ENCODE data around the gene CRYAB.

DNA sequence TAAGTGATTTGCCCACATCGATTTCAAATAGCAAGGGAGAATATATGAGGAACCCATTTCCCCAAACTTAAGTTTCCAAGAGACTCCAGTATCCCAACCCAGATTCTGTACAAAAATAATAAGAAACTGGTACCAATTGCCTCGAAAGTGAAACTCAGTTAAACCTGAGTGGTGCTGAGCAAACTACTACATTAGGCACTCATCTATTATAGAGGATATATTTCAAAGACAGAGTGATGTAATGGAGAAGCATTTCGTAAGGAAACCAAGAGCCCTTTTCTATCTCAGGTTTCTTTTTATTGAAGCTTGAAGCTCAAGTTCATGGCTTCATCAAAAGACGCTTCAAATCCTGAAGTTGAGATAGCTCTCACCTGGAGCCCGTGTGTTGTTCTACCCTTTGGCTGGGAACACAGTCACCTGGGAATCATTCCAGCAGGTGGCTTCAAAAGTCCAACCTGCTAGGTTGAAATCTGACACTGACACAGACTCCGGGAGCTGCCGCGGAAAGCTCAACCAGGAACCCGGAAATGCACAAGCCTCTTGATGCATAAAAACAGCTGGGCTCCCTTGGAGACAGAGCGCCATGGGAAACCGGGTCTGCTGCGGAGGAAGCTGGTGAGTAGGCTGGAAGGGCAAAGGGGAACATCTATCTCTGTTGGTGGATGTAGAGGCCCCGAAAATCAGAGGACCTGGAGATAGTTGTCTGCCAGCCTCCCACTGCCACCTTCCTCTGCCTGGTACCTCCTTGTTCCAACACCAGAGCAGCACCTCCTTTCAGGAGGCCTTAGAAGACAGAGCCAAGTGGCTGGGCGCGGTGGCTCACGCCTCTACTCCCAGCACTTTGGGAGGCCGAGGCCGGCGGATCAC lies 7.1 kb upstream of the CRYAB start, which contains the start of gene C11orf52:
- TF ChIP-seq CTCF (IDR thresholded peaks at IDR 0.05) (no peak), EZH2 (IDR thresholded peaks at IDR 0.05) (no peak), EZH2phosphoT487 (IDR thresholded peaks at IDR 0.05) (no peak)
